CD1c-positive myeloid dendritic cell (primary cell): ENCODE results near the gene ANXA9.

Experiments
- DNase-seq: peaks from one replicate; pipeline ENCODE4 v3.0.0-alpha.2; 2016; ENCODE audit errors: extremely low spot score

The ANXA9 gene

DNA sequence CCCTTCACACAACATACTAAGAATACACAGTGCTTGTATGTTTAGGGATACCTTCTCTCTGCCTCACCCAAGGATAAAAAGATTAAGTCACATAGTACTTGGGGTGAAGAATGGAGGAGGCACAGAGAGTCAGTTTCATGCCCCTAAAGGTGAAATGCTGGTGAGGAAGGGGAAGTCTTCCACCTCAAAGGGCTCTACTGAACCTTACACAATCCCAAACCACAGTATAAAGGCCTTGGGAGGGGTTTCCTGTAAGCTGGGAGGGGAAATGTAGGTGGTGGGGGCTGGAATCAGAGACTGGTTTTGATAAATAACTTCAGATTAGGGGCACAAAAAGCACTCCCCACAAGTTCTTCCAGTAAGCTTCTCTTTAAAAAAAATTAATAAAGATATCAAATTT, 21.1 kb downstream of the ANXA9 start:
- DNase-seq, result peak; percentile 53

DNA sequence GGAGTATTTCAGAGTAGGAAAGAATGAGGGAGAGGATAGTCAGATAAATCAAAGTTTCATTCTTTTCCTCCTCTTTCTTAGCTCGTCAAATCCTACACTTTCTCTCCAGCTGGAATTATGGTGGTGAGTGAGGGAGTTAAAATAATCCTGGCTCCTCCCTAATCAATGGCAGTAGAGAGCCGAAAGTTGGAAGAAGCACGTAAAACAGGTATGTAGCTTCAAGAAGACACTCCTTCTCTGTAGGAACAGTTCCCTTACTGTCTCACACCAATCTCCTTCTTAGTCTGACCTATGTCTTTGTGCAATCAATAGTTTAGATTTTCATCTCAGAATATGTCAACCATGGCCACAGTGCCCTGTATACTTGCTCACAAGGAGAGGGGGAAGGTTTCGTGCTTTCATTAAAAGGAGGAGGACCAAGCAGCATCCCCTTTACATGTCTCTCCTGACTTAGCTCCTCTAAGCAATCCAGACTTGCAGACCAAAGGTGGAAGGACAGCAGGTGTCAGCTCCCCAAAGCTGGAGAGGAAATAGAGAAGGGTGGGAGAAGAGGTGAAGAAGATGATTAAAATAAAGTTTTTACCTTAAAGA, 23.7 kb downstream of the ANXA9 start:
- DNase-seq, result no peak

- DNase-seq, result peak; percentile 73
Observed at GRCh38 chr1:151006327-151007052, 24.4 kb downstream of the ANXA9 start, which contains the start of gene MINDY1. MINDY1 (minus strand) TSS chr1:151006902; CDS start chr1:151002617, 4,285 bp downstream.

DNA sequence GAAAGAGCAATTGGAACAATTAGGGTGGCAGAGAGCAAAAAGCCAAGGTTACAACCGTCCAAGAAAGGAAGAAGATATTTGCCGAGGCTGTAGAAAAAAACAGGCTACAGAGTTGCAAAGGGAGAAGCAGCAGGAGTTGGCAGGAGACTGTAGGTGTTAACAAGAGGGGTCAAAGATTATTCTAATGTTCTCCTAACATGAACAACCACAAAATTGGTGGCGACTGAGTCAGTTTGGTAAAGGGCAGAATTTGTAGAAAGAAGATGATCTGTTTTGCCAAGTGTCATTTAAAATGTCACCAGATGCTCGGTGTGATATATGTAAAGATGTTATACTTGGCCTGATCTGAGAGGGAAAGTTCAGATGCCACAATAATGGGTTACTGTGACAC, 25.8 kb downstream of the ANXA9 start:
- no peak for DNase-seq

GRCh38 chr1:151008244-151009205, 26.4 kb downstream of the ANXA9 start, which contains the start of gene PRUNE1:
PRUNE1 (plus strand) TSS chr1:151008449; CDS start chr1:151008633, 184 bp downstream.
- peak; percentile 99 for DNase-seq

GRCh38 chr1:151009206-151009587, 27.1 kb downstream of the ANXA9 start:
- no peak for DNase-seq

- DNase-seq, result no peak
Observed at GRCh38 chr1:151009674-151010345, 27.7 kb downstream of the ANXA9 start.

DNA sequence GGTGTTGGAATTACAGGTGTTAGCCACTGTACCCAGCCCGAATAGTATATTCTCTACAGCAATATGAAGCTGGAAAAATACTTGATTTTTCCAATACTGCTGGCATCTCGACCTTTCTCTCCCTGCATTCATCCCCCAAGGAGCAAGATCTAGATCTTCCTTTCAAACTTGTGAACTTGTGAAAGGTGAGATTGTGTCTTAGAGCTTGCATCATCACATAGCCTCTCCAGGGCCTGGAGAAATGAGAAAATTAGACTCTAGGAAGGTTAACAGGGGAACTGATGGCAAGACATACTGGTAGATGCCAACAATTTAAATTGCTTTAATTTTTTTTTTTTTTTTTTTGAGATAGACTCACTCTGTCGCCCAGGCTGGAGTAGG, 28.2 kb downstream of the ANXA9 start:
- DNase-seq, result no peak

GRCh38 chr1:151011154-151011850, 29.2 kb downstream of the ANXA9 start:
- DNase-seq, result no peak

- DNase-seq, result no peak
Observed at GRCh38 chr1:151012684-151013471, 30.8 kb downstream of the ANXA9 start.

DNA sequence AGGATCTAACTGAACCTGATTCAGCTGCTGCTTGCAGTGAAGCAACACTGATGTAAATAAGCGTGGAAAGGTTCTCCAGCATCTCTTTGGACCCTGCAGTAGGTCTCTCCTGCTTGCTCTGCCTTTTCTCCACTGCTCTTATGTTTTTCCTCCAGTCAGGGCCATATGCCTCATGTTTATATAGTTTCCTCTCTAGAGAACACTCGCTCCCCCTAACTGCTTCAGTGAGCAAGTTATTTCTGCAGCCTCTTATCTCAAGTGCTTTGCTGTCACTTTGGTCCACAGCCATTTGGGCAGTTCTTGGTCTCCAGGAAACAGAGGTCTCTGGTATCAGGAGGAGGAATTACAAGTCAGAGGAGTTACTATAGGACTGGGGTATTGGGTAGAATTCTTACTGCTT, 31.4 kb downstream of the ANXA9 start:
- no peak for DNase-seq

GRCh38 chr1:151024540-151025146, 42.6 kb downstream of the ANXA9 start:
- peak; percentile 82 for DNase-seq

- DNase-seq, result no peak
Observed at GRCh38 chr1:151026460-151026859, 44.4 kb downstream of the ANXA9 start.

DNA sequence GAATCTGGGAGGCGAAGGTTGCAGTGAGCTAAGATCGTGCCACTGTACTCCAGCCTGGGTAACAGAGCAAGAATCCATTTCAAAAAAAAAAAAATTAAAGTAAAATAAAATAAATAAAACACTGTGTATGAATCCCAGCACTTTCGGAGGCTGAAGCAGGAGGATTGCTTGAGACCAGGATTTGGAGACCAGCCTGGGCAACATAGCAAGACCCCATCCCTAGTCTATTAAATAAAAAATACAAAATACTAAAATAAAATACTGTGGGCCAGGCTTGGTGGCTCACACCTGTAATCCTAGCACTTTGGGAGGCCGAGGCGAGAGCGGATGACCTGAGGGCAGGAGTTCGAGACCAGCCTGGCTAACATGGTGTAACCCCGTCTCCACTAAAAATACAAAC, 50.1 kb downstream of the ANXA9 start:
- no peak for DNase-seq

GRCh38 chr1:151035167-151035566, 53.1 kb downstream of the ANXA9 start:
- DNase-seq, result no peak

- DNase-seq, result no peak
Observed at GRCh38 chr1:151036356-151036755, 54.3 kb downstream of the ANXA9 start, which contains the start of gene BNIPL. BNIPL (plus strand) TSS chr1:151036586; CDS start chr1:151036726, 140 bp downstream.

DNA sequence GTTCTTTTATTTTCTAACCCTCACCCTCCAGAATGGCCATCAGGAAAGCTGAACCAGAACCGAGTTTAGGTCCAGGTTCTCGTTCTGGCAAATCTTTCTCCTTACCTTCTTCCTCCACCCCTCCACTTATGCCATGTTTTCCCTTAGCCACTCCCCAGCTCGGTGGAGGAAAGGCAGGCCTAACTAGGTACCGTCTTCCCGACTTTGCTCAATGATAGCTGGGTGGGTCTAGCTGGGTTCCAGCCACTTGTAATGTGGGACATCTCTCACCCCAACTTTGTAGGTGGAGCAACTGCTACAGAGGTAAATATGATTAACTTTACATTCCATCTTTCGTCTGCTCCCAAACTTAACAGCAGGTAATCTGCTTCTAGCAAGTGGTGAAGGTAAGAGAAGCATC, 54.9 kb downstream of the ANXA9 start:
- no peak for DNase-seq

DNA sequence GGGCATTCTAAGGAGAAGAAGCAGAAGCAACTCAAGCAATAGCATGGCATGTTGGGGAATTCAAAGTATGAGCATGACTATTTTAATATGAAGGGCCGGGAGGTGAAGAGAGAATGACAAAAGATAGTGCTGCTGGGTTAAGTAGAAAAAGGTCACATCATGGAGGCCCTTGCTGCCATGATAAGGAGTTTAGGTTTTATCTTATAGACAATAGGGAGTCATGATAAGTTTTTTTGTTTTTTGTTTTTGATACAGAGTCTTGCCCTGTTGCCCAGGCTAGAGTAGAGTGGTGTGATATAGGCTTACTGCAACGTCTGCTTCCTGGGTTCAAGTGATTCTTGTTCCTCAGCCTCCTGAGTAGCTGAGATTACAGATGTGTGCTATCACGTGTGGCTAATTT, 57.4 kb downstream of the ANXA9 start:
- no peak for DNase-seq

DNA sequence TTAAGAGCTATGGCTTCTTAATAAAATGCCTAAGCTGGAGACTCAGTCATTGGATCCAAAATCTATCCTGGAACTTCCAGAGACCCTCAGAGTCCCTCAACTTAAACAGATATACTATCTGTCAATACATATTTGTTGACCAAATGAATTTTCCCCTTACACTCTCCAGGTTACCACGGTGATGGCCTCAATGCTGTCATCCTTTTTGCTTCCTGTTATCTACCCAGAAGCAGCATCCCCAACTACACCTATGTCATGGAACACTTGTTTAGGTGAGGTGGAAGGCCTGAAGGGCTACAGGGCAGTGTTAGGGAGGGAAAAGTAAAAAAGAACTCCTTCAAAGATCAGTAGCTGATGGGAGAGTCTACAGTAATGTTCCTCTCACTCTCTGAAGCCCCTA, 61.1 kb downstream of the ANXA9 start:
- DNase-seq, result no peak
